SK-N-SH (cell line): ENCODE results near the gene SIRPA. TPM values are rescaled to one million over a fixed set of nuclear protein-coding genes. Genes with fewer than 3 reads are reported as not detected.

Experiments used
- CTCF ChIA-PET: fragments of 300-600, 350-600 bp; formaldehyde crosslinking; extraction: SDS; loops from one replicate; lab custom pipeline; 2021; lab: Yijun Ruan, JAX
- POLR2A ChIA-PET: fragments of 350-600 bp; sonication (Branson Sonifier 250); formaldehyde crosslinking; extraction: SDS; loops from one replicate; lab custom pipeline; 2020; ENCODE audit warnings: antibody characterized with exemption, inconsistent platforms; lab: Yijun Ruan, JAX
- DNase-seq: peaks from one replicate; pipeline ENCODE4 v3.0.0; 2012
- H2AFZ ChIP-seq: fragments of 200-600 bp; sonication (generic); 2 replicates; pipeline ENCODE4 v1.8.1; 2016; ENCODE audit warnings: antibody characterized with exemption, mild to moderate bottlenecking, low read depth
- H3F3A ChIP-seq: fragments of 200-600 bp; sonication (generic); replicated peaks from 2 replicates; pipeline ENCODE3; 2016; ENCODE audit warnings: antibody characterized with exemption, mild to moderate bottlenecking; ENCODE audit not compliant: insufficient read depth
- H3K27ac ChIP-seq, 2 experiments: fragments of 200-500 bp in 1 of 2; fragments of 200-600 bp in 1 of 2; sonication (Bioruptor generic) in 1 of 2; sonication (generic), shearing (Covaris generic) in 1 of 2; 2 replicates each; pipeline versions ENCODE4 v1.5.1 to v1.6.1; 2014 to 2016; ENCODE audit warnings: low read depth in 2 of 2, inconsistent platforms in 1 of 2, low read length in 1 of 2, mild to moderate bottlenecking in 1 of 2, mixed read lengths in 1 of 2
- H3K27me3 ChIP-seq: fragments of 200-600 bp; sonication (generic), shearing (Covaris generic); 2 replicates; pipeline ENCODE4 v1.6.1; 2016; ENCODE audit warnings: mixed run types; ENCODE audit not compliant: insufficient read depth
- H3K36me3 ChIP-seq, 2 experiments: fragments of 200-500 bp in 1 of 2; fragments of 200-600 bp in 1 of 2; sonication (Bioruptor generic) in 1 of 2; sonication (generic) in 1 of 2; replicated peaks in 1 of 2; 2 replicates each; pipeline versions ENCODE3 to v1.5.1; 2014 to 2016; ENCODE audit warnings: low read length in 1 of 2, mild to moderate bottlenecking in 1 of 2; ENCODE audit not compliant: insufficient read depth in 2 of 2, control insufficient read depth in 1 of 2
- H3K4me1 ChIP-seq, 2 experiments: fragments of 200-500 bp in 1 of 2; fragments of 200-600 bp in 1 of 2; sonication (Bioruptor generic) in 1 of 2; sonication (generic), shearing (Covaris generic) in 1 of 2; 2 replicates each; pipeline versions ENCODE4 v1.5.1 to v1.6.1; 2014 to 2016; ENCODE audit warnings: low read depth in 1 of 2, low read length in 1 of 2, mixed run types in 1 of 2; ENCODE audit not compliant: insufficient read depth in 2 of 2, control insufficient read depth in 1 of 2
- H3K4me2 ChIP-seq: fragments of 200-600 bp; sonication (generic), shearing (Covaris generic); 2 replicates; pipeline ENCODE4 v1.6.1; 2017; ENCODE audit warnings: mixed run types
- H3K4me3 ChIP-seq, 2 experiments: fragments of 200-500 bp in 1 of 2; fragments of 200-600 bp in 1 of 2; sonication (Bioruptor generic) in 1 of 2; sonication (generic), shearing (Covaris generic) in 1 of 2; 2 replicates each; pipeline versions ENCODE4 v1.5.1 to v1.8.1; 2014 to 2016; ENCODE audit warnings: low read depth in 2 of 2, inconsistent platforms in 1 of 2, low read length in 1 of 2, mild to moderate bottlenecking in 1 of 2, mixed read lengths in 1 of 2, moderate library complexity in 1 of 2
- H3K79me2 ChIP-seq: fragments of 200-600 bp; sonication (generic); 2 replicates; pipeline ENCODE4 v1.8.1; 2017; ENCODE audit warnings: mild to moderate bottlenecking; ENCODE audit not compliant: insufficient read depth
- H3K9ac ChIP-seq: fragments of 200-600 bp; sonication (generic); 2 replicates; pipeline ENCODE4 v1.6.1; 2017; ENCODE audit warnings: mixed run types
- H3K9me2 ChIP-seq: fragments of 200-600 bp; sonication (generic); 2 replicates; pipeline ENCODE4 v1.6.1; 2017; ENCODE audit warnings: mixed run types
- H3K9me3 ChIP-seq: fragments of 200-600 bp; sonication (generic); 2 replicates; pipeline ENCODE4 v1.6.1; 2017; ENCODE audit warnings: mixed run types, mild to moderate bottlenecking, moderate library complexity
- H4K20me1 ChIP-seq: fragments of 200-600 bp; sonication (generic); 2 replicates; pipeline ENCODE4 v1.6.1; 2017; ENCODE audit warnings: mild to moderate bottlenecking, mixed run types; ENCODE audit not compliant: insufficient read depth
- FOXJ3 ChIP-seq: sonication (generic); formaldehyde crosslinking; IDR thresholded peaks from 2 replicates; pipeline ENCODE4 v1.5.1; 2020; ENCODE audit warnings: mild to moderate bottlenecking, missing genetic modification reagents
- POLR2AphosphoS5 ChIP-seq: IDR thresholded peaks from 2 replicates; pipeline ENCODE4 v1.6.1; 2012; ENCODE audit warnings: low read depth, low read length
- REST ChIP-seq: IDR thresholded peaks from 2 replicates; pipeline ENCODE4 v1.6.1; 2012; ENCODE audit warnings: mild to moderate bottlenecking, low read depth, low read length, moderate library complexity
- TAF1 ChIP-seq: IDR thresholded peaks from 2 replicates; pipeline ENCODE4 v1.6.1; 2012; ENCODE audit warnings: low read depth, mild to moderate bottlenecking, low read length, moderate library complexity, borderline replicate concordance
- USF1 ChIP-seq: IDR thresholded peaks from 2 replicates; pipeline ENCODE4 v1.4.0; 2012; ENCODE audit warnings: low read depth, borderline replicate concordance
- WGBS: methylation state at CpG from one replicate; pipeline ENCODE4 v1.1.6; 2017; ENCODE audit warnings: low lambda C conversion rate; 5-methylcytosine and 5-hydroxymethylcytosine counted together
- polyA plus RNA-seq, 3 experiments: library from polyadenylated mRNA; depleted of rRNA; stranded (reverse); fragments of >200 nt; gene quantifications; 2 replicates each; pipeline ENCODE4 v1.2.3, GENCODE V29; 2012
- TF ChIP-seq, protein P1 (sequence below): IDR thresholded peaks from 2 replicates; pipeline ENCODE4 v1.4.0; 2012; ENCODE audit warnings: low read depth, borderline replicate concordance
- TF ChIP-seq, protein P2 (sequence below): IDR thresholded peaks from 2 replicates; pipeline ENCODE4; 2012

Gene SIRPA
- polyA plus RNA-seq, 1 of the 3 experiments (the other 2 are of a cell fraction), result 9.1 TPM

- DNase-seq, result no peak
- no peaks in the 10 kb centered on the region for H3K9me3 ChIP-seq
- H3K79me2 ChIP-seq, result no peaks in the 10 kb centered on the region
- WGBS, result 66% methylated on average over 5 of the region's 14 CpGs
- H4K20me1 ChIP-seq, result no peaks in the 10 kb centered on the region
- no peak overlapping the region for H3K9ac ChIP-seq
- no peaks in the 10 kb centered on the region for H3K27me3 ChIP-seq
- H3K9me2 ChIP-seq, result no peaks in the 10 kb centered on the region
- H2AFZ ChIP-seq, result no peak overlapping the region
- no peak overlapping the region for H3K4me2 ChIP-seq
- CTCF ChIA-PET, result no interaction called here
- H3K4me1 ChIP-seq, result peaks cover 0 to 27% of the 10 kb centered on the region in 2 experiments; a peak in 1 of 4 replicates
- H3K36me3 ChIP-seq, result no peaks in the 10 kb centered on the region
- TF ChIP-seq TAF1 (no peak), POLR2AphosphoS5 (no peak)
- TF ChIP-seq, protein P1, sequence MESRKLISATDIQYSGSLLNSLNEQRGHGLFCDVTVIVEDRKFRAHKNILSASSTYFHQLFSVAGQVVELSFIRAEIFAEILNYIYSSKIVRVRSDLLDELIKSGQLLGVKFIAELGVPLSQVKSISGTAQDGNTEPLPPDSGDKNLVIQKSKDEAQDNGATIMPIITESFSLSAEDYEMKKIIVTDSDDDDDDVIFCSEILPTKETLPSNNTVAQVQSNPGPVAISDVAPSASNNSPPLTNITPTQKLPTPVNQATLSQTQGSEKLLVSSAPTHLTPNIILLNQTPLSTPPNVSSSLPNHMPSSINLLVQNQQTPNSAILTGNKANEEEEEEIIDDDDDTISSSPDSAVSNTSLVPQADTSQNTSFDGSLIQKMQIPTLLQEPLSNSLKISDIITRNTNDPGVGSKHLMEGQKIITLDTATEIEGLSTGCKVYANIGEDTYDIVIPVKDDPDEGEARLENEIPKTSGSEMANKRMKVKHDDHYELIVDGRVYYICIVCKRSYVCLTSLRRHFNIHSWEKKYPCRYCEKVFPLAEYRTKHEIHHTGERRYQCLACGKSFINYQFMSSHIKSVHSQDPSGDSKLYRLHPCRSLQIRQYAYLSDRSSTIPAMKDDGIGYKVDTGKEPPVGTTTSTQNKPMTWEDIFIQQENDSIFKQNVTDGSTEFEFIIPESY, result no peak
- TF ChIP-seq, protein P2, sequence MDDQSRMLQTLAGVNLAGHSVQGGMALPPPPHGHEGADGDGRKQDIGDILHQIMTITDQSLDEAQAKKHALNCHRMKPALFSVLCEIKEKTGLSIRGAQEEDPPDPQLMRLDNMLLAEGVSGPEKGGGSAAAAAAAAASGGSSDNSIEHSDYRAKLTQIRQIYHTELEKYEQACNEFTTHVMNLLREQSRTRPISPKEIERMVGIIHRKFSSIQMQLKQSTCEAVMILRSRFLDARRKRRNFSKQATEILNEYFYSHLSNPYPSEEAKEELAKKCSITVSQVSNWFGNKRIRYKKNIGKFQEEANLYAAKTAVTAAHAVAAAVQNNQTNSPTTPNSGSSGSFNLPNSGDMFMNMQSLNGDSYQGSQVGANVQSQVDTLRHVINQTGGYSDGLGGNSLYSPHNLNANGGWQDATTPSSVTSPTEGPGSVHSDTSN, result no peak
- no peaks in the 10 kb centered on the region for H3F3A ChIP-seq
- no peak overlapping the region for H3K27ac ChIP-seq
- no peak overlapping the region for H3K4me3 ChIP-seq
- POLR2A ChIA-PET, result no interaction called here
Observed at GRCh38 chr20:1877609-1878200, 17.5 kb upstream of the SIRPA start.

DNA sequence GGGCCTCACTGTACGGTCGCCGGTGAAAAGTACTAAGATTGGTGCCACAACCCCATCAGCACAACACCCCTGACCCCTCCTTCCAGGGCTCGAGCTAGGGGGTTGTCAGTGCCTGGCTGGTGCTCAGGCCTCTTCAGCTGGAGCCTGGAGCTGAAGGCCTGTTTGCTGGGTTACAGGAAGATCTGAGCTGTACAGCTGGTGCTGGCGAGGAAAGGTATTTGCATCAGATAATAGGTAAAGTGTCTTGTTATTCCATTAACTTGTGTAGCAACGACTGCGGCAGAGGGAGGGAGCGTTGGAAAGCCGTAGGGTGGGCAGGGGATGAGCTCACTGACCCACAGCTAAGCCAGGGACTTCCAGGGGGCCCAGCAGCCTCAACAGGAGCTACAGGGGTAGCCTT, 15.8 kb upstream of the SIRPA start:
- CTCF ChIA-PET, result interaction anchor here (1.0 to 1.5 kb wide), 2 partner anchors 21 to 293 kb away, joined by 3 to 4 read pairs; no protein-coding TSS in a partner anchor
- Histone ChIP-seq H3F3A (no peaks in the 10 kb centered on the region), H3K4me3 (no peak overlapping the region), H3K79me2 (no peaks in the 10 kb centered on the region), H2AFZ (no peak overlapping the region), H3K27ac (no peak overlapping the region), H3K36me3 (no peaks in the 10 kb centered on the region), H3K4me1 (peaks cover 0 to 27% of the 10 kb centered on the region in 2 experiments; a peak in 1 of 4 replicates), H3K27me3 (no peaks in the 10 kb centered on the region), H3K9me3 (no peaks in the 10 kb centered on the region), H3K9me2 (no peaks in the 10 kb centered on the region), H3K9ac (no peak overlapping the region), H4K20me1 (no peaks in the 10 kb centered on the region), H3K4me2 (no peak overlapping the region)
- WGBS, result 72% methylated on average over 8 of the region's 9 CpGs
- POLR2A ChIA-PET, result no interaction called here
- no peak for TF ChIP-seq FOXJ3
- TF ChIP-seq USF1, result no peak
- TF ChIP-seq REST, result no peak
- no peak for DNase-seq
